Naive thymus-derived CD8-positive, alpha-beta T cell (primary cell): ENCODE data around the gene KRT1. TPM values are rescaled to one million over a fixed set of nuclear protein-coding genes. Genes with fewer than 3 reads are reported as not detected.

Experiments
- ATAC-seq, 2 donors: fragments of 150-1000 bp; cut with Tn5 transposase in 1 of 2; sonication (Bioruptor Pico), chemical (Tn5 transposase) in 1 of 2; 1 replicate in 1 of 2; 2 replicates in 1 of 2; pipeline ENCODE4 v1.10.0; 2021; ENCODE audit warnings: mild to moderate bottlenecking in 2 of 2, moderate library complexity in 2 of 2
- POLR2A ChIA-PET: fragments of 350-600 bp; sonication (Branson Sonifier 250); formaldehyde crosslinking; loops from one replicate; lab custom pipeline; 2021; ENCODE audit warnings: antibody characterized with exemption; lab: Charles Lee
- DNase-seq, 10 donors: peaks; one replicate each; pipeline versions ENCODE4 v3.0.0 to v3.0.0-alpha.2; 2020 to 2022
- H3K27ac Mint-ChIP-seq, 10 donors: one replicate each; pipeline ENCODE4 v1.8.0; 2020 to 2022; ENCODE audit warnings: mild to moderate bottlenecking in 10 of 10, mixed read lengths in 10 of 10, moderate library complexity in 4 of 10, inconsistent platforms in 1 of 10
- H3K27me3 Mint-ChIP-seq, 5 donors: one replicate each; pipeline ENCODE4 v1.8.0; 2021 to 2022; ENCODE audit warnings: mixed read lengths in 5 of 5
- H3K36me3 Mint-ChIP-seq, 3 donors: one replicate each; pipeline ENCODE4 v1.8.0; 2020 to 2022; ENCODE audit warnings: mixed read lengths in 3 of 3, mild to moderate bottlenecking in 2 of 3, inconsistent platforms in 1 of 3
- H3K4me1 Mint-ChIP-seq, 4 donors: one replicate each; pipeline ENCODE4 v1.8.0; 2021 to 2022; ENCODE audit warnings: mixed read lengths in 4 of 4
- H3K4me3 Mint-ChIP-seq, 10 donors: one replicate each; pipeline ENCODE4 v1.8.0; 2020 to 2022; ENCODE audit warnings: mild to moderate bottlenecking in 10 of 10, mixed read lengths in 10 of 10, moderate library complexity in 6 of 10, inconsistent platforms in 1 of 10
- H3K9me3 Mint-ChIP-seq, 9 donors: one replicate each; pipeline ENCODE4 v1.8.0; 2020 to 2022; ENCODE audit warnings: mixed read lengths in 9 of 9, mild to moderate bottlenecking in 3 of 9, inconsistent platforms in 1 of 9, moderate library complexity in 1 of 9
- polyA plus RNA-seq, 3 donors: library from polyadenylated mRNA; unstranded; fragments of 300-500 nt; fragmentation: Illumina TruSeq; gene quantifications; one replicate each; pipeline ENCODE4 v1.2.3, GENCODE V29; 2021
- total RNA-seq, 8 experiments: library from RNA in 2 of 8; stranded (reverse) in 2 of 8; gene quantifications; one replicate each; pipeline ENCODE4 v1.2.3 and lab custom pipeline; 2021 to 2026

The KRT1 gene
- total and polyA plus RNA-seq, 5 experiments from 2014 or later: 0.31 TPM; not detected in 4

DNA sequence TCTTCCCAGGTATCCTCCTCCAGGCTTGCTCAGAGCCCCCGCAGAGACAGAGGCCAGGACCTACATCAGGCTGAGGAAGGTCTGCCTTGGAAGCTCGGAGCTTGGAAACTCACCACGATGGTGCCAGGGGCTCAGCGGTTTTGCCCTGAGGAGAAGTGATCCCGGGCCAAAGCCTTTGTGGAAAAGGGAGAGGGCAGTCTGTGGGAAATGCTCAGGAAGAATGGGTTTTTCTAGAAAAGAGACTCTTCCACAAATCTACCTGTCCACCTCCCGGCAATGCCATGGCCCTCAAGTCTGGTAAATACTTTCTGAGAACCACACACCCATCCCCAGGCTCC is 36.2 kb downstream of the KRT1 start:
- H3K4me3 Mint-ChIP-seq: peak overlapping the region in 6 of 10 donors; percentile 28 to 82 (median 54)
- H3K36me3 Mint-ChIP-seq: peaks cover 0 to 14% (median 0%) of the 10 kb centered on the region in 3 donors
- no peak for ATAC-seq
- H3K4me1 Mint-ChIP-seq: peaks cover 57 to 87% (median 79%) of the 10 kb centered on the region in 4 donors
- peak overlapping the region; percentile 95 to 100 (median 100) for H3K27ac Mint-ChIP-seq
- no peak for DNase-seq
- H3K9me3 Mint-ChIP-seq: peaks cover 0 to 9% (median 4%) of the 10 kb centered on the region in 9 donors
- H3K27me3 Mint-ChIP-seq: no peaks in the 10 kb centered on the region
- POLR2A ChIA-PET: interaction anchor here (1.5 to 5.9 kb wide), 5 partner anchors 10 to 37 kb away, joined by 5 to 55 read pairs (median 9); no protein-coding TSS in a partner anchor

DNA sequence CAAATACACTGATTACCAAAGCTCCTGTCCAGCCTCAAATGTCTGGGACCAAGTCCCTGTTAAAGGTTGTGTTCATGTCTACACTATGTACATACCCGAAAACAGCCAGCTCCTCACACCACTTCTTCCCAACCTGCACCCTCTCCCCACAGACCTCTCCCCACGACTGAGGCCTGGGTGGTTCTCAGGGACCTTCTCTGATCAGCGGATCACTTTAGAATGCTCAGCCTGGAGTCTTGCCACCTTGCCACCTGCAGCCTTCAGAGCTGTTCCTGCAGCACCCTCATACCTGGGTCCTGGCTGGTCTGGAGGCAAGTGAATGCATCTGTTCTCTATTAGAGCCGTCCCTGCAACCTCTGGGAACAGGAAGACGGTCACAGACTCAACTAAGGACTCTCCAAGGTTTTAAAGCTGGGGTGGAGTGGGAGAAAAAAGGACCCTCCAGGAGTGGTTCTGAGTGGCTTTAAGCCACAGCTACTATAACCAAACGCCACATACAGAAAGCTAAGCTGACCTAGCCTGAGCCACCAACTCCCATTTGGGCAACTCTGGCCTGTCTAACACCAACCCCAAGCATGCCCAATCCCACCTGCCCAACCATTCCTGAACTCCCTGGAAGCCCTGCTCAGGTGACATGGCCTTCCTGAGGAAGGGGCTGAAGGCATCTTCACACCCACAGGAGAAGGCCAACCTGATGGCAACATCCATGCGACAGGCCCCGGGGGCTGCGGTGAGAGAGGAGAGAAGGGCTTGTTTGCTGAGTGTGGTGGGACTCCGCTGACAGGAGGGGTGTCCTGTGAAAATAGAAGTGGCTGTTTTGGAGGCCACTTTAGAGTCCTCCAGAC is 36.8 kb downstream of the KRT1 start:
- Mint-ChIP-seq H3K4me1 (peaks cover 55 to 81% (median 74%) of the 10 kb centered on the region in 4 donors), H3K27ac (peak overlapping the region; percentile 95 to 100 (median 100)), H3K9me3 (peaks cover 0 to 9% (median 4%) of the 10 kb centered on the region in 9 donors), H3K4me3 (peak overlapping the region in 6 of 10 donors; percentile 23 to 79 (median 58)), H3K27me3 (no peaks in the 10 kb centered on the region), H3K36me3 (peaks cover 0 to 14% (median 0%) of the 10 kb centered on the region in 3 donors)
- ATAC-seq: no peak
- DNase-seq: no peak
- POLR2A ChIA-PET: interaction anchor here (0.6 to 5.9 kb wide), 9 partner anchors 10 to 591 kb away, joined by 3 to 55 read pairs (median 5); no protein-coding TSS in a partner anchor

DNA sequence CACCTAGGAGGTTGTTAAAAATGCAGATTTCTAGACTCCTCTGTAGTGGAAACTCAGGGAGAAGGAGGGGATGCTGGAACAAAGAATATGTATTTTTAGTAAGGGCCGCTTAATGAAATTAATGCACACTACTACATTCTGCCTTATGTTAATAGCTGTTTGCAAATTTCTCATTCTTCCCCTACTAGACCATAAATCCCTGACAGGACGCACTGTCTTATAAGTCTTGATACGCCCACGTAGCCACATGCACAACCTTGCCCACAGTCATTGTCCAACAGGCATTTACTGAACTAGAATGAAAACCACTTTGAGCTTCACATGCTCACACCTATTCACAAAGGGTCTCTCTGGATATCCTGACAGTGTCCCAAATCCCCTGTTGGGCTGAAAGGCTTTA is 38.7 kb downstream of the KRT1 start:
- Mint-ChIP-seq H3K9me3 (peaks cover 0 to 9% (median 4%) of the 10 kb centered on the region in 9 donors), H3K4me3 (peak overlapping the region in 6 of 10 donors; percentile 29 to 75 (median 55))
- DNase-seq: no peak

DNA sequence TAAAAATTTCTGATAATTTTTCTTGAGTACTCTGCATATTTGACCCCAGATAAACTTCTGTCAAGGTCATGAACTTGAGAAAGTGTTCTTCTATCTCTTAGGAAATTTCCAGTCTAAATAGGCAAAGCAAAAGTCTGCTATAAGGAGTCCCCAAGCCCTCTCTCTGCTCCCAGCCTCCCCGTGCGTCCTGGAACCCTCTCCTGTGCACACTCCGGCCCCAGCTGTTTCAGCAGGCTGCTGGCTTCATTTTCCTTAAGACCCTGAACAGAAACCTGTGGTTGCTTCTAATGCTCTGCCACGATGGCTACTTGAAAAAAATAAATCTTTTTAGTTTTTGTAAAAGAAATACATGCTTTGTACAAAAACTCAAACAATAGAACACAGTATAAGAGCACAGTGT is 42.9 kb downstream of the KRT1 start:
- ATAC-seq (no peak), DNase-seq (no peak)
- H3K4me3 Mint-ChIP-seq: no peak overlapping the region
- H3K9me3 Mint-ChIP-seq: peaks cover 0 to 2% (median 0%) of the 10 kb centered on the region in 9 donors
- POLR2A ChIA-PET: no interaction called here
- H3K36me3 Mint-ChIP-seq: no peaks in the 10 kb centered on the region
- peaks cover 33 to 58% (median 52%) of the 10 kb centered on the region in 4 donors for H3K4me1 Mint-ChIP-seq
- H3K27ac Mint-ChIP-seq: peak overlapping the region in 2 of 10 donors; percentile 61 to 67
- no peaks in the 10 kb centered on the region for H3K27me3 Mint-ChIP-seq

More for the DNA sequence above, 38.7 kb downstream of the KRT1 start:
- ATAC-seq: no peak
- H3K4me1 Mint-ChIP-seq: peaks cover 43 to 69% (median 58%) of the 10 kb centered on the region in 4 donors
- POLR2A ChIA-PET: interaction anchor here (1.6 to 5.9 kb wide), 4 partner anchors 8 to 30 kb away, joined by 4 to 55 read pairs (median 29); no protein-coding TSS in a partner anchor
- no peaks in the 10 kb centered on the region for H3K27me3 Mint-ChIP-seq
- H3K36me3 Mint-ChIP-seq: peaks cover 0 to 7% (median 0%) of the 10 kb centered on the region in 3 donors
- H3K27ac Mint-ChIP-seq: peak overlapping the region in 9 of 10 donors; percentile 38 to 100 (median 100)

DNA sequence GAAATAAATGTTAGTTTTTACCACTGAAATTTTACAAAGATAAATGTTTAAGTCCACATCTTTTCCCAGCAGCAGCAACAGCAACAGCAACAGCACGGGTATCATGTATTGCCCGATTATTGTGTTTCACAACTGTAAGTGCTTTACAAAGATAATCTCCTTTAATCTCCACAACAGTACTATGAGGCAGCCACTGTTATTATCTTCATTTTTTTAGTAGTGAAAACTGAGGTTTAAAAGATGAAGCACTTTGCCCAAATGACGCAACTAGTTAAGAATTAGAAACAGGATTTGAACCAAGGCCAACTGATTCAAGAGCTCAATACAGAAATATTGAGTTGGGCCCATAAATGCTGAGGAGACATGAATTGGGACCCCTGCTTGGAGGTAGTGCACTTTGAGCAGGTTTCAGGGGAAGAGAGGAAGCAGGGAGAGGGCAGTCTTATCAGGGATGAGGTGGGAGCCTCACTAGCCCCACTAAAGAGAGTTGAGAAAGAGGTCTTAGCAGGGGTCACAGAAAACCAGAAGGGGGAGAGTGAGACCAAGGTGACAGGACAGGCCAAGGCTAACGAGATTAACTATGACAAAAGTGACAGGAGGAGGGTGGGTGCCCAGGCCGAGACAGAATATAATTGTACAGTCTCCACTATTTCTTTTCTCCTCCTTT is 43.5 kb downstream of the KRT1 start:
- POLR2A ChIA-PET: interaction anchor here (0.7 to 6.9 kb wide), 3 partner anchors 7 to 605 kb away, joined by 3 to 100 read pairs (median 53); partner anchors contain the start of gene KRT73
- DNase-seq (no peak), ATAC-seq (no peak)
- peaks cover 34 to 58% (median 52%) of the 10 kb centered on the region in 4 donors for H3K4me1 Mint-ChIP-seq
- peak overlapping the region in 7 of 10 donors; percentile 3 to 89 (median 34) for H3K27ac Mint-ChIP-seq
- H3K36me3 Mint-ChIP-seq: no peaks in the 10 kb centered on the region
- no peak overlapping the region for H3K4me3 Mint-ChIP-seq
- no peaks in the 10 kb centered on the region for H3K27me3 Mint-ChIP-seq
- peaks cover 0 to 2% (median 0%) of the 10 kb centered on the region in 9 donors for H3K9me3 Mint-ChIP-seq

DNA sequence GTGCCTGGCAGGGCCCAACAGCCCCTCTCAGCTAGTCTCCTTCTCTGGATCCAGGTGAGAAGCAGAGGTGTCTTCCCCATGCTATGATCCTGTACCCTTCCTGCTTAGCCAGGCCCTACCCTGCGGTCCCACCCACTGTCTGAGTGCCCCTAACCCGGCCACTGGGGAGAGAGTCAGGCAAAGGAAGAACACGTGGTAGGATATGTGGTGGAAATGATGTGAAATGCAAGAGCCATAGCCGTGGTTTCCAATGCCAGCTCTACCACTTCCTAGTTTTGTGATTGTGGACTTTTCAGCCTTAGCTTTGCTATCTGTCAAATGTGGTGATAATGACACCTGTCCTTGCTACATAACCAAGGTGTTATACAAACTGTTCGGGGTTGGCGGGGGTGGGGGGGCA is 44.0 kb downstream of the KRT1 start:
- no peak overlapping the region for H3K4me3 Mint-ChIP-seq
- H3K27me3 Mint-ChIP-seq: no peaks in the 10 kb centered on the region
- peaks cover 30 to 58% (median 53%) of the 10 kb centered on the region in 4 donors for H3K4me1 Mint-ChIP-seq
- H3K9me3 Mint-ChIP-seq: peaks cover 0 to 2% (median 0%) of the 10 kb centered on the region in 9 donors
- DNase-seq (no peak), ATAC-seq (no peak)
- no peaks in the 10 kb centered on the region for H3K36me3 Mint-ChIP-seq
- peak overlapping the region in 7 of 10 donors; percentile 26 to 87 (median 43) for H3K27ac Mint-ChIP-seq
- POLR2A ChIA-PET: interaction anchor here (0.7 to 6.9 kb wide), 3 partner anchors 7 to 606 kb away, joined by 3 to 100 read pairs (median 53); partner anchors contain the start of gene KRT73

DNA sequence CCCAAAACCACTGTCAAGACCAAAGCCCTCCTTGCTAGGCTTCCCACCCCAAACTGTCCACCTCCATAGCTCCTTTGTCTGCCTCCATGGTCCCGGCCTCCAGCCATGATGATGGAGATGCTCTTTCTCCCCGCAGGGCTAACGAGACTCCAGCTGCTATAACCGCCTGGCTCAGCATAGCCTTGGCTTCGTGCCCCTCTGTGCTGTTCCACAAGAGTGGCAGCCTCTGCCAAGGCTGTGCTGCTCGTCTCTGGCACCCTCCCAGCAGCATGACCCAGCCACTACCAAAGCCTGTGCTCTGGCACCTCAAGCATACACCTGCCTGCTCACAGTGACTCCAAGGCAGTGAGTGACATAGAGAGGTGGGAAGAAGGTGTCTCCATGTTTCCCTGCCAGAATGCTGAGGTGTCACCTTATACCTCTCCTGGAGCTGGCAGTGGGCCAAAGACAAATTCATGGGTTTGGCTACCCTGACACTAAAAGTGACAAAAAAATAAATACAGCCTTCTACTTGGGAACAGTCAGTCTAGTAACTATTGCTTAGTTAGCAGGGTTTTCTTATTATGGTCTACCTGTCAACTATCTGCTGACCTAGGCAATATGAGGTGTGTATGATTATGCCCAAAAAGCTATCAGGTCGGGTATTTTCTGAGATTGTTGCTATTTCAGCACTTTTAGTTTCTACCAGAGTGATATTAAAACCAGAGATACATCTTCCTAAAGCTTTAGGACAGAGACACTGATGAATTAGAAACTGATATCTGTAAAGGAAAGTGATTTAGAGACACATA is 45.7 kb downstream of the KRT1 start:
- Mint-ChIP-seq H3K27me3 (no peaks in the 10 kb centered on the region), H3K36me3 (no peaks in the 10 kb centered on the region), H3K4me3 (peak overlapping the region in 7 of 10 donors; percentile 18 to 54 (median 35)), H3K4me1 (peaks cover 42 to 68% (median 67%) of the 10 kb centered on the region in 4 donors), H3K27ac (peak overlapping the region; percentile 45 to 98 (median 92)), H3K9me3 (peaks cover 0 to 2% (median 0%) of the 10 kb centered on the region in 9 donors)
- DNase-seq (no peak), ATAC-seq (no peak)
- POLR2A ChIA-PET: interaction anchor here (1.1 to 6.9 kb wide), 4 partner anchors 9 to 49 kb away, joined by 3 to 100 read pairs (median 30); partner anchors contain the start of gene KRT73

DNA sequence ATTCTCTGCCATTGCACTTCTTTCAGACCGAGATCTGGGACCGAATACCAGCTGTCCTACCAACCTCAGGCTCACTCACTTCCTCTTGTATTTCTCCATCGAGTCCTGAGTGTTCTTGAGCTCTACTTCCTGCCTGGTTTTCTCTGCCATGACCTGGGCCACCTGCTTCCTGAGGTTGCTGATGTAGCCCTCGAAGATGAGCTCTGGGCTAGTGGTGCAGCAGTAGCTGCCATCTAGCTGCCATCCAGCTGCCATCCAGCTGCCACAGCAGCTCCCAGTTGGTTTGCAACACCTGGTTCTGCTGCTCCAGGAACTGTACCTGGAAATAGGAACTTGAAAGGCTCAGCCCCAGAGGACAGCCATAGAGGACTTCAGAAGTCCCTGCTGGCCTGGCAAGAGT is 46.8 kb downstream of the KRT1 start:
- POLR2A ChIA-PET: interaction anchor here (0.6 to 6.9 kb wide), 6 partner anchors 10 to 82 kb away, joined by 3 to 100 read pairs (median 7); partner anchors contain the start of gene KRT73
- H3K9me3 Mint-ChIP-seq: no peaks in the 10 kb centered on the region
- DNase-seq: peak in 2 of 10 donors; percentile 56 to 65
- no peaks in the 10 kb centered on the region for H3K27me3 Mint-ChIP-seq
- peak overlapping the region; percentile 74 to 98 (median 92) for H3K27ac Mint-ChIP-seq
- peak; percentile 71 to 83 for ATAC-seq
- peak overlapping the region in 8 of 10 donors; percentile 17 to 83 (median 58) for H3K4me3 Mint-ChIP-seq
- H3K4me1 Mint-ChIP-seq: peaks cover 44 to 75% (median 73%) of the 10 kb centered on the region in 4 donors
- no peaks in the 10 kb centered on the region for H3K36me3 Mint-ChIP-seq

DNA sequence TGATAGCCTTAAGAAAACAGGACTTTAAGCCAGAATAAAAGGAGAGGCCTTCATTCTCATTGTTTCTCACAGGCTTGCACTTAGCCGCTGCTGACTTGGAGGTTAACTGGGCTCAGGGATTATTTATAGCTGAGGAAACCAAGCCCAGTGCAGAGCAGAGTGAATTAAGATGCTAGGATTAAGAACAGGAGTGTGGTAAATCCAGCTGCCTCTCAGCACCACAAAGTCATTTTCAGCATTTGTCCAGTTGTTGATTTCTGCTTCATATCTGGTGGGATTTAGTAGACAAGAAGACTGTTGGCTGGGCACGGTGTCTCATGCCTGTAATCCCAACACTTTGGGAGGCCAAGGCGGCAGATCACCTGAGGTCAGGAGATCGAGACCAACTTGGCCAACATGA is 47.6 kb downstream of the KRT1 start:
- POLR2A ChIA-PET: interaction anchor here (0.8 to 6.9 kb wide), 4 partner anchors 11 to 206 kb away, joined by 3 to 100 read pairs (median 28); partner anchors contain the start of gene KRT73

DNA sequence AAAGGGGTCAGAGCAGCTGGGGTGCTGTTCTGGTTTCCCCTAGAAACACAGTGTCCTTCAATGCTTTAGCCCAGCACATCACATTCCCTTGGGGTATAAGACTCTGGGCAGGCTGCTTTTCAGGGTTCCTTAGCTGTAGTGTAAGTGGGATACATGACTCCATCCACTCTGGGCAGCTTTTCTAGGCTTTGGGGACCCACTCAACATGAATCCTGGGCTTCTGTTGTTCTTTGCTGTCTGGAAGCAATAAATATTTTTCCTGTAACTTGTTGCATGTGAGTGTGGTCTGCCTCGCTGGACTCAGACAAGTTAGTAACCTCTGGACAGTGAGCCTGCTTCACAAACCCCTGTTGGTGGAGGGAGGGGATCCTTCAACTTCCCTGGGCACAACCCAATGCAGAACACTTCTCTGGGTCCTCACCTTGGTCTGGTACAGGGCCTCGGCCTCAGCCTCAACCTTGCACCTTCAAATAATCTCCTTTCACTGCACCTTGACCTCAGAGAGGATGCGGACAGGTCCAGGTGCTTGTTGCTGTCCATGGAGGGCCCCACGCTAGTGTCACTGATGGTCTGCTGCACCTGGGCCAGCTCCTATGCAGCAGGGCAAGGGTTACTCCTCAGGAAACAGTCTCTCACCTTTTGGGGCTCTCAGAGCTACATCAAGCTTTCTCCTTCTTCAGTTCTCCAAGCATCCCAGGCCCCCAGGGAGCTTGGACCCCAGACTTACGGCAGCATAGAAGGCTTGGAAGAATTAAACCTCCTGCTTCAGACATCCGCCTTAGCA is 48.3 kb downstream of the KRT1 start:
- H3K4me3 Mint-ChIP-seq: peak overlapping the region in 7 of 10 donors; percentile 32 to 62 (median 49)
- POLR2A ChIA-PET: interaction anchor here (0.6 to 6.9 kb wide), 5 partner anchors 12 to 692 kb away, joined by 3 to 100 read pairs (median 4); partner anchors contain the start of gene KRT73

More for the DNA sequence above, 47.6 kb downstream of the KRT1 start:
- ATAC-seq (no peak), DNase-seq (no peak)
- H3K27me3 Mint-ChIP-seq: no peaks in the 10 kb centered on the region
- H3K9me3 Mint-ChIP-seq: no peaks in the 10 kb centered on the region
- peak overlapping the region in 8 of 10 donors; percentile 75 to 98 (median 90) for H3K27ac Mint-ChIP-seq
- H3K4me3 Mint-ChIP-seq: peak overlapping the region in 4 of 10 donors; percentile 17 to 83 (median 58)
- H3K36me3 Mint-ChIP-seq: no peaks in the 10 kb centered on the region
- H3K4me1 Mint-ChIP-seq: peaks cover 46 to 81% (median 78%) of the 10 kb centered on the region in 4 donors

More for the DNA sequence above, 48.3 kb downstream of the KRT1 start:
- no peaks in the 10 kb centered on the region for H3K36me3 Mint-ChIP-seq
- H3K27ac Mint-ChIP-seq: peak overlapping the region; percentile 41 to 98 (median 86)
- ATAC-seq (no peak), DNase-seq (no peak)
- no peaks in the 10 kb centered on the region for H3K9me3 Mint-ChIP-seq
- no peaks in the 10 kb centered on the region for H3K27me3 Mint-ChIP-seq
- peaks cover 51 to 88% (median 83%) of the 10 kb centered on the region in 4 donors for H3K4me1 Mint-ChIP-seq
